NCI-H1694 treated with DMSO at 0.1 percent for 48 hours (cell line): ENCODE data around the gene CNOT10.
A peak's percentile ranks its signal among the peaks of the same experiment; 100 is the strongest.
"Not testable (repeated sequence)": the region's sequence is repeated elsewhere in the genome, so short reads cannot be mapped to it uniquely, and the experiment has no call there.

ENCODE experiments used
- DNase-seq: peaks from one replicate; lab custom pipeline; 2025; lab: John Stamatoyannopoulos, UW

The CNOT10 gene

DNA sequence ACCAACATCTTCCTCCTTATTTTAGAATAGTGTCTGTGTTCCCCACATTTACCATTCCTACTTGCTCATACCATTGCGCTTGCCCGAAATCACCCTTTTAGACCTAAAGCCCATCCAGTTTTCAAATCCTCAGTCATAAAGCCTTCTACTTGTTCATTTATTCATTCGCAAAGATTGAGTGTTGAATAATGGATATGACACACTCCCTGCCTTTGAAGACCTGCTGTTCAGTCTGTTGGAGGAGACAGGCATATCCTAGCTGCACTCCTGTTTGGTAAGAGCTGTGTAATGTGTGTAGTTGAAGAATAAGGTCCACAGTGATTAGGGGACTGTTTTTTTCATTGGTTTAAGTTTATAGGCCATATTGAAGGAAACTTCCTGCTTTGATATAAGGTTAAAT lies 1.7 kb downstream of the CNOT10 start:
- DNase-seq, result no peak

- DNase-seq, result no peak
Measured at GRCh38 chr3:32691847-32692246, 6.9 kb downstream of the CNOT10 start.

GRCh38 chr3:32696523-32696922 lies 11.5 kb downstream of the CNOT10 start:
- no peak for DNase-seq

DNA sequence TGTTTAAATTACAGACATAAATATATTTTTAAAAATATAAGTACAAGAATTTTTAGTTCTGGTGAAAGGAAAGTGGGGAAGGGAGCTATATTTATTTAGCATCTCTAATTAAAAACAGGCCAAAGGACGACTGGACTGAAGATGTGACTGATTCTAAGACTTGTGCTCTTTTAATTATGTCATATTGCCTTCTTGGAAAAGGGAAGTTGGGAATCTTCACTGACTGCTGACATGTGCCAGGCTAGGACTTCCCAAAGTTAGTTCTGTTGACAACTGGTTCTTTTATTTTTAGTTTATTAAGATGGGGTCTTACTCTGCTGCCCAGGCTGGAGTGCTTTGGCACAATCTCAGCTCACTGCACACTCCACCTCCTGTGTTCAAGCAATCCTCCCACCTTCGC lies 13.5 kb downstream of the CNOT10 start:
- DNase-seq, result no peak

DNA sequence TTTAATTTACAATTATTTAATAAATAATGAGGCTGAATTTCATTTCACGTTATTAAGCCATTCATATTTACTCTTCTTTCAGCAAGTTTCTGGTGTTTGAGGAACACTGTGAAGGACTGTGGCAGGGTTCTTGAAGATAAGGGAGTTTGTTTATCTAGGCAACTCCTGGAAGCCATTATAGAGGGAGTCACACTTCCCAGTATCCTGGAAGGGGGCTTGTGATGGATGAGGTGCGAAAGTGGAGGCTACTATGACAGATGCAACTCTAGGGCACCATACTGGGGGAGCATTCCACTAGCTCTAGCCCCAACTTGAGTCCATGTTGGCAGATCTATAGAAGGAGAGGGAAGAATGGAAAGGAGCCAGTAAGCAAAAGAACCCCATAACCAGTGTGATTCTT lies 14.4 kb downstream of the CNOT10 start:
- no peak for DNase-seq

- no peak for DNase-seq
Measured at GRCh38 chr3:32700244-32700643, 15.3 kb downstream of the CNOT10 start.

DNA sequence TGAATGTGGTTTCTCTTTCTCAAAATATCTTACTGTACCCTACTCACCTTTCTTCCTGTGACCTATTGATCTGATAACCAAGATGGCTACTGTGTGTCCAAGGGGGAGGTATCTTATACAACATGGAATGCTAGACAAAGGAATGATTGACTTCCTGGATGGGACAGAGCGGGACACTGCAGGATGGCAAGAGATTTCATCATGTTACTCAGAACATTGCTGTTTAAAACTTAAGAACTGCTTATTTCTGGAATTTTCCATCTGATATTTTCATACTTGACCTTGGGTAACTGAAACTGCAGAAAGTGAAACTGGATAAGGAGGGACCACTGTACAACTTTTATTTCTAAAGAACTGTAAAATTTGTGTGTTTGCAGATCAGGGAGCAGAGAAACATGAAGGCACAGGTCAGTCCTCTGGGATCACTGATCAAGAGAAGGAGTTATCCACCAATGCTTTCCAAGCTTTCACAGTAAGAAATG lies 18.5 kb downstream of the CNOT10 start:
- no peak for DNase-seq

DNA sequence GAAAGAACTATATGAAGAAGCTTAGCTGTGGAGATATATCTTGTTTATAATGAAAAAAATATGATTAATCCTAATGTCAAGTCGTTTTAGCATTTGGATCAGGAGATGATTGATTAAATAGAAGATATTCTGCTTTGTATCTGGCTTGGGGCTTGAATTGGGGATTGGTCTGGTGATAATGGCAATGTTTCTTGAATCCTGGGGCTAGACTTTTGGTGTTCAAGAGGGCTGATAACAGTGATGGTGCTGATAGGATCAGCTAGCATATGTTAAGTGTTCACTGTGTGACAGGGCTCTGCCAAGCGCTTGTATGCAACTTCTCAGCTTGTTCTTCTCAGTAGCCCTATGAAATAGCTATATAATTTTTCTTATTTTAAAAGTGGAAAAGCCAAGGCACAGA lies 20.2 kb downstream of the CNOT10 start:
- no peak for DNase-seq

DNA sequence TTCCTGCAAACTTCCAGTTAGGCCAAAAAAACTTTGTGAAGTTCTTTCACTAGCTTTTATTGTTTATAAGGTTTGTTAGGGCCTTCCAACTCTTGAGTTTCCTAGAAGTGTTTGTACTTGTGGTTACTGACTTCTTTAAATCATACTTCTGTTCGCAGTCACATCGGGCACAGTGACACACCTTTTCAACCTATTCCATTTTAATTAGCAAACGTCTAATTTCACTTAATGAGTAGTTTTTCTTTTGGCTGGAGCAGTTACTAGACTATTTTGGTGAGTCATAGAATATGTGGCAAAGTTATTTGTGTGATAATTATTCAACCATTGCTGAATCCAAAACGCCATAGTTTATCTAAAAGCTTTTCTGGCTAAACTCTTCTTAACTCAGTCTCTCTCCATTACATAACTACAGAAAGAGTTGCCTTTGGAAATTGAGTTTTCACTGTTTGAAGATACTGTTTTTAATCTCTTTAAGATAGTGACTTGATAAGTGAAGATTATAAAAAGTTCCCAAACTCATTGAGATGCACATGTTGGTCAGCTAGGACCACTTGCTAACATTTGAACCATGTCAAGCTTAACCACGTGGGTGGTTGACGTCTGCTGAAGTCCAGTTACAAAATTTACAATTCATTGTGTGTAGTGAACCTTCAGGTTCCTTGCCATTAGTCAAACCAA lies 21.5 kb downstream of the CNOT10 start:
- DNase-seq, result no peak

GRCh38 chr3:32707026-32707370 lies 22.0 kb downstream of the CNOT10 start:
- DNase-seq, result no peak

DNA sequence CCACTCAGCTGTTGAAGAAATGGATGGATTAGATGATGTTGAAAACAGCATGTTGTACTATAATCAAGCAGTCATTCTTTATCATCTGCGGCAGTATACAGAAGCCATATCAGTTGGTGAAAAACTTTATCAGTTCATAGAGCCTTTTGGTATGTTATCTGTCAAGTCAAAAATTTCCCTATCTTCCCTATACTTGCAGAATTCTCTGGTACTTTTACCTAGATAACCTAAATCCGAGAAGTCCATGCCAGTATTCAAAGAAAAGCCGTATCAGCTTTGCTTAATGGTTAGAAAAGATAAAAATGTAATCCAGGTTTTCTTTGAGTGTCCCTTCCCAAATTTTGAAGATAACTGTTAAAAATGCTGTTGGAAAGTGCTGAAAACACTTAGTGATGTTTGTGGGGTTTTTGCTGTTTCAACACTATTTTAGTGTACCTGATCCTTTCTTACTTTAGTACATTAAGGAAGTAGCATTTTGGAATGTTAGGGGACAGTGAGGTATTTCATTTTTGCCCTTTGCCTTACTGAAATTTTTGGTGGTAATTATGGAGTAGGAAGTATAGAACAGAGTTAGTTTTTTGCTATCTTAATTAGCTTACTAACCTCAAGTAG lies 23.8 kb downstream of the CNOT10 start:
- no peak for DNase-seq

GRCh38 chr3:32709346-32709745 lies 24.4 kb downstream of the CNOT10 start:
- DNase-seq, result no peak

- no peak for DNase-seq
Measured at GRCh38 chr3:32712506-32713055, 27.6 kb downstream of the CNOT10 start.

GRCh38 chr3:32713181-32713580 lies 28.2 kb downstream of the CNOT10 start:
- DNase-seq, result no peak

GRCh38 chr3:32719335-32719734 lies 34.3 kb downstream of the CNOT10 start:
- DNase-seq, result no peak

DNA sequence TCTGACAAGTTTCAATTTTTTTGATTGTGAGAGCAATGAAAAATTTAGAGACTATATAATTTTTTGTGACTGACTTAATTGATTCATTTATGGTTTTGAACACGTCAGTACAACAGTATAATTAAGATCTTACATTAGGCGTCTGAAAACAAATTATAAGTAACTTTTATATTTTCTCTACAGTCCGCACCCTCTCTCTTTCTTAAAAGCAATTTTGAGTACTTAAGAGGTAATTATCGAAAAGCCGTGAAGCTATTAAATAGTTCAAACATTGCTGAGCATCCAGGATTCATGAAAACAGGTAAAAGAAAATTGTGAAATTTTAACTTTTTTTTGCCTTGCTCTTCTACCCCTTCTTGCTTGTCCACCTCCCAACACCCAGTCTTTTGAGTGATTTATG lies 34.9 kb downstream of the CNOT10 start:
- DNase-seq, result no peak

DNA sequence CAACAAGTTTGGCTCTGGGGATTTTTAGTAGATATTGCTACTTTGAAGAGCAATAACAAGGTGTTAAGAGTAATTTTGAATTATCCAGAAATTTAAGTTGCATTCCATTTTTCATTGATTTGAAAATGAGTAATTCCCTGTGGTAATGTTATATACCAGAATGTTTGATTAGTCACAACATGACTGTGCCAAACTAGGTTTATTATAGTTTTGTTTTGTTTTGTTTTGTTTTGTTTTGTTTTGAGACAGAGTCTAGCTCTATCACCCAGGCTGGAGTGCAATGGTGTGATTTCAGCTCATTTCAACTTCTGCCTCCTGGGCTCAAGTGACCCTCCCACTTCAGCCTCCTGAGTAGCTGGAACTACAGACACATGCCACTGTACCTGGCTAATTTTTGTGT lies 40.7 kb downstream of the CNOT10 start:
- DNase-seq, result no peak

DNA sequence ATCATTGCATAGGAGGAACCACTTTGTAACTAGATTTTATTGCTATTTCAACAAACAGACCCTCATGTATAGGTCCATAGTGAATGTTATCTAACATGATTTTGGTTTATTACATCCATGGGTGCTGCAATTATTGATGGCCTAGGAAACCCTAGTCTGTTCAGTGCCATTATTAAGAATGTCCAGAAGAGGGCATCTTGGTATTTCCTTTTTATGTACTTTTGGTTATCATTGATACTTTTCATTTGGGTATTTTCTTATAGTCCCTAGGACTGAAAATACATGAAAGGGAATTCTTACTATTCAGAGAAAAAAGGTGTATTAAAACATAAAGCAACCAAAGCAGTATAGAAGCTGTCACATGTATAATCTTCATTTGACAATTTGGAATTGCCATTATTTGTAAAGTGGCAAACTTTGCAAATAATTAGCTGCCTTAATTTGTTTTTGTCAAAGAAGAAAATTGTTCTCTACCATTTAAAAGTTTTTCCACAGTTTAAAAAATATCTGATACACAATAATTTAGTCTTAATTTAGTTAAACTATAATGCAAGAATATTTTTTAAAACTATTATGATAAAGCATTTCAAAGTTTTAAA lies 48.7 kb downstream of the CNOT10 start:
- peak; percentile 18 for DNase-seq

DNA sequence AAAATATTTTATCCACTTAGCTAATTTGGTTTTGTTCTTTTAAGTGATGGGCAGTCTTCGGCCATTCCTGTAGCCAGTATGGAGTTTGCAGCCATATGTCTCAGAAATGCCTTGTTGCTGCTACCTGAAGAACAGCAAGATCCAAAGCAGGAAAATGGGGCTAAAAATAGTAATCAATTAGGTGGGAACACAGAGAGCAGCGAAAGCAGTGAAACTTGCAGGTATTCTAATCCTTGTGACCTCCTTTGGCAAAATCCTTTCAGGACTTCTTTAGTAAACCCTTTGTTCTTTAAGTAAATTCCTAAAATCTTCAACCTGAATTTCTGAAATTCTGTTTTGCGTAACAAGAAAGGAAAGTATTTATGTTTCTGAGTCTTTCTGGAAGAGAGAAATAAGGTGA lies 49.8 kb downstream of the CNOT10 start:
- DNase-seq, result no peak

- DNase-seq, result not testable (repeated sequence)
Measured at GRCh38 chr3:32743470-32743869, 58.5 kb downstream of the CNOT10 start.

DNA sequence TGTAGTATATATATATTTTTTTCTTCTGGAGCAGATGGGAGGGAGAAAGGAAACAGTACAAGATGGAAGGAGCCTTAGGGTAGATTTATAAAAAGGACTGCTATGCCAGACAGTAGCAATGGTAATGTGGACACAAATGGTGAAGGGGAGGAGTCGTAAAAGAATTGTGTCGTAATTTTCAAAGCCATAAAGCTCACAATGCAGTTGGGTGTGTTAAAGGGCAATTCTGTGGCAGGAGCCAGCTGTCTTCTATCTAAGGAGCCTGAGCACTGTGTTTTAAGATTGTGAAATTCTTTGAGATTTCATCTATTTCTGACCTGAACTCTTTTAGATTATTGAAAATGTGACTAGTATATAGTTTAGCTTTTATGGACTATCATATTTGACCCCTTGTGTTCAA lies 58.9 kb downstream of the CNOT10 start:
- DNase-seq, result no peak

- DNase-seq, result no peak
Measured at GRCh38 chr3:32751377-32751776, 66.4 kb downstream of the CNOT10 start.

DNA sequence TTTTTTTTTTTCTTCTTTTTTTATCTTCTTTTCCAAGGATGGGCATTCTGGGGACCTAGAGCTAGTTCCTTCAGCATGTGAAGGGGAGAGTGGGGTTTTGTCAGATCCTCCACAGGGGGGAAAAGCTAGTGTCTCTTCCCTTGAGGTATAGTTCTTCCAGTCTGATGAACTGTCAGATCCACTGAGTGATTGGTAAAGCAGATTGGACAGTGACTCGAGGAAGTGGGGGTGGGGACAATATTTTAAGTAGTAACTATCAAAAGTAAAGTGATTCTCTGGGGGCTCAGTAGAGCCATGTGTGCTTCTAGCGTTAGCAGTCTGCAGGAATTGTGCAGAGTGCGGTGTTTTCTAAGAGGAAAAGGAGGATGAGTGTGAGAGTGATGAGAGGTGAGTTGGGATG lies 70.8 kb downstream of the CNOT10 start:
- DNase-seq, result no peak
